Measurements from ENCODE around the gene SLC35C1. TPM values are rescaled to one million over a fixed set of nuclear protein-coding genes. Genes with fewer than 3 reads are reported as not detected.
A peak's percentile ranks its signal among the peaks of the same experiment; 100 is the strongest.

The SLC35C1 gene
- total and polyA plus RNA-seq, 2 donors (not counting 3 experiments of a cell fraction or from before 2014, with no cell fraction given), result 8.5 to 19.8 TPM

DNA sequence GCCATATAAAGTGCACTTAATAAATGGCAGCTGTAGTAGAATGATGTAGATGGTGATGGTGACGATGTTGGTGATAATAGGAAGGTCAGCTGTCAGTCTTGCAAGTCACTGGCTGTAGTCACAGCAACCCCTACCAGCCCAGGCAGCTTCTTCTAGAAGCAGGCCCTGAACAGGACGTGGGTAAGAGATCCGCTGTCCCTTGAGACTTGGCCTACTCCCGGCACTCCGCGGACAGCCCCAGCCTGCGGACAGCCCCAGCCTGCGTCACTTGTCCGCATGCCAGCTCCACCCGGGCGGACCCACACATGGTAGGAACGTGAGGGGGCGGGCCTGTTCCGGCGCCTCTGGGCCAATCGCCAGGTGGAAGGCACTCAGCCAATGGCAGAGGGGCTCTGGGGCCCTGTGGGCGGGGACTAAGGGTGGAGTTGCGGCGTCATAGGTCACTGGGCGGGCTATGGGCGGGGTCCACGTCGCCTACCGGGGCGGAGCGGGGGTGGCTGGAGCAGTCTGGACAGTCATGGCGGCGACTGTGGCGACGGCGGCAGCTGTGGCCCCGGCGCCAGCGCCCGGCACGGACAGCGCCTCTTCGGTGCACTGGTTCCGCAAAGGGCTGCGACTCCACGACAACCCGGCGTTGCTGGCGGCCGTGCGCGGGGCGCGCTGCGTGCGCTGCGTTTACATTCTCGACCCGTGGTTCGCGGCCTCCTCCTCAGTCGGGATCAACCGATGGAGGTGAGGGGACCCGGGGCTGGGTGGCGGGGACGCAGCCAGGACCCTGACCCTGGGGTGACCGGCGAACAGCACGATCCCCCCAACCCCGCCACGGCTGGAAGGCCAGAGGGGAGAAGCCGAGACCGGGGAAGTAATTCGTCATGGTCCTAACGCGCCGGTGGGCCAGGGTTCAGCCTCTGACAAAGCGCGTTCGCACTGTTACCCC is 42.3 kb downstream of the SLC35C1 start, which contains the start of gene CRY2:
Gene CRY2, plus strand, starts transcription at position 502 of the 937 bp plus-strand sequence. Its CDS starts 16 bp downstream, at position 518.
- POLR2A ChIA-PET, result interaction anchor here (0.7 to 0.9 kb wide), 5 partner anchors 11 to 746 kb away, joined by 3 to 5 read pairs (median 4); no protein-coding TSS in a partner anchor
- no peaks in the 10 kb centered on the region for H3K9me3 ChIP-seq (replicated peaks; ENCODE audit: control insufficient read depth, insufficient read depth, low read length)
- TF ChIP-seq MAX (IDR thresholded peaks at IDR 0.05; ENCODE audit: insufficient read depth, insufficient read length) (peak; percentile 93), POLR2AphosphoS5 (IDR thresholded peaks at IDR 0.05; ENCODE audit: insufficient read depth, low read depth, low read length) (peak; percentile 85), MYC (IDR thresholded peaks at IDR 0.05; ENCODE audit: low read depth, low read length) (no peak), POLR2A (IDR thresholded peaks at IDR 0.05; ENCODE audit: low read depth, low read length) (peak; percentile 81)
- TF ChIP-seq, protein P1, sequence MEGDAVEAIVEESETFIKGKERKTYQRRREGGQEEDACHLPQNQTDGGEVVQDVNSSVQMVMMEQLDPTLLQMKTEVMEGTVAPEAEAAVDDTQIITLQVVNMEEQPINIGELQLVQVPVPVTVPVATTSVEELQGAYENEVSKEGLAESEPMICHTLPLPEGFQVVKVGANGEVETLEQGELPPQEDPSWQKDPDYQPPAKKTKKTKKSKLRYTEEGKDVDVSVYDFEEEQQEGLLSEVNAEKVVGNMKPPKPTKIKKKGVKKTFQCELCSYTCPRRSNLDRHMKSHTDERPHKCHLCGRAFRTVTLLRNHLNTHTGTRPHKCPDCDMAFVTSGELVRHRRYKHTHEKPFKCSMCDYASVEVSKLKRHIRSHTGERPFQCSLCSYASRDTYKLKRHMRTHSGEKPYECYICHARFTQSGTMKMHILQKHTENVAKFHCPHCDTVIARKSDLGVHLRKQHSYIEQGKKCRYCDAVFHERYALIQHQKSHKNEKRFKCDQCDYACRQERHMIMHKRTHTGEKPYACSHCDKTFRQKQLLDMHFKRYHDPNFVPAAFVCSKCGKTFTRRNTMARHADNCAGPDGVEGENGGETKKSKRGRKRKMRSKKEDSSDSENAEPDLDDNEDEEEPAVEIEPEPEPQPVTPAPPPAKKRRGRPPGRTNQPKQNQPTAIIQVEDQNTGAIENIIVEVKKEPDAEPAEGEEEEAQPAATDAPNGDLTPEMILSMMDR (IDR thresholded peaks at IDR 0.05; ENCODE audit: extremely low read depth in 1 of 2, insufficient read depth in 1 of 2, low read depth in 1 of 2, low read length in 2 of 2), result no peak
- DNase-seq (ENCODE audit: low read depth, low spot score) (peak; percentile 98), FAIRE-seq (peak; percentile 96)
- peak within 1 kb of the TSS; percentile 80 for H3K4me2 ChIP-seq (ENCODE audit: insufficient read depth, low read length)
- peaks cover 9% of the 10 kb centered on the region for H3K79me2 ChIP-seq (ENCODE audit: control insufficient read depth, insufficient read depth, low read length)
- no peaks in the 10 kb centered on the region for H3K36me3 ChIP-seq (ENCODE audit: control insufficient read depth in 2 of 2, extremely low read depth in 1 of 2, insufficient read depth in 2 of 2, low read length in 2 of 2)
- dilution Hi-C loops (cut with MboI; ENCODE audit: extremely low pct_ligation_motif_present, low sequenced_read_pairs) (no loop called here), intact Hi-C loops (cut with micrococcal nuclease) (loop anchor here (1.0 to 10.0 kb wide), 3 partner anchors 11 to 468 kb away; no protein-coding TSS in a partner anchor)
- H2AFZ ChIP-seq (ENCODE audit: low read depth, low read length), result peak within 1 kb of the TSS; percentile 74
- CTCF ChIA-PET, result interaction anchor here (0.6 to 1.2 kb wide), 6 partner anchors 11 to 159 kb away, joined by 3 to 5 read pairs (median 3); no protein-coding TSS in a partner anchor
- no TSS peak for BruUV-seq (replicated peaks)
- peak within 1 kb of the TSS; percentile 39 to 81 (median 68) for H3K4me3 ChIP-seq (replicated peaks in 1 of 3; ENCODE audit: insufficient read depth in 1 of 3, low read depth in 1 of 3, low read length in 3 of 3)
- H4K20me1 ChIP-seq (replicated peaks; ENCODE audit: control insufficient read depth, extremely low read depth, insufficient read depth, low read length), result no peaks in the 10 kb centered on the region
- no peaks in the 10 kb centered on the region for H3K9me1 ChIP-seq (replicated peaks; ENCODE audit: control insufficient read depth, extremely low read depth, insufficient read depth, low read length)
- peaks cover 7 to 12% of the 10 kb centered on the region in 2 experiments for H3K27me3 ChIP-seq (ENCODE audit: control insufficient read depth in 2 of 2, insufficient read depth in 2 of 2, low read length in 2 of 2)
- peaks cover 13% of the 10 kb centered on the region for H3K4me1 ChIP-seq (ENCODE audit: control insufficient read depth, extremely low read depth, insufficient read depth, low read length)
- H3K27ac ChIP-seq (ENCODE audit: insufficient read depth, low read depth, low read length), result peak within 1 kb of the TSS; percentile 63
- H3K9ac ChIP-seq (replicated peaks; ENCODE audit: extremely low read depth, insufficient read depth, low read length), result peak within 1 kb of the TSS; percentile 84
